Lower leg skin (tissue), 3 donors: ENCODE data around the gene FOXL1.

ENCODE experiments used
- CTCF ChIP-seq, 3 donors: fragments of 450-650 bp; IDR thresholded peaks; one replicate each; pipeline ENCODE4 v1.5.1; 2016; ENCODE audit warnings: antibody characterized with exemption in 3 of 3, mild to moderate bottlenecking in 3 of 3, moderate library complexity in 2 of 3
- POLR2A ChIP-seq, 2 donors: fragments of 450-650 bp; IDR thresholded peaks; one replicate each; pipeline ENCODE4 v1.6.1; 2016 to 2017; ENCODE audit warnings: antibody characterized with exemption in 2 of 2, mild to moderate bottlenecking in 1 of 2, moderate library complexity in 1 of 2

GRCh38 chr16:86571530-86571915, 6.8 kb upstream of the FOXL1 start:
- TF ChIP-seq CTCF (IDR thresholded peaks at IDR 0.05) (no peak), POLR2A (IDR thresholded peaks at IDR 0.05) (no peak)
